ENCODE data around the gene SIRT5.

SIRT5 gene

DNA sequence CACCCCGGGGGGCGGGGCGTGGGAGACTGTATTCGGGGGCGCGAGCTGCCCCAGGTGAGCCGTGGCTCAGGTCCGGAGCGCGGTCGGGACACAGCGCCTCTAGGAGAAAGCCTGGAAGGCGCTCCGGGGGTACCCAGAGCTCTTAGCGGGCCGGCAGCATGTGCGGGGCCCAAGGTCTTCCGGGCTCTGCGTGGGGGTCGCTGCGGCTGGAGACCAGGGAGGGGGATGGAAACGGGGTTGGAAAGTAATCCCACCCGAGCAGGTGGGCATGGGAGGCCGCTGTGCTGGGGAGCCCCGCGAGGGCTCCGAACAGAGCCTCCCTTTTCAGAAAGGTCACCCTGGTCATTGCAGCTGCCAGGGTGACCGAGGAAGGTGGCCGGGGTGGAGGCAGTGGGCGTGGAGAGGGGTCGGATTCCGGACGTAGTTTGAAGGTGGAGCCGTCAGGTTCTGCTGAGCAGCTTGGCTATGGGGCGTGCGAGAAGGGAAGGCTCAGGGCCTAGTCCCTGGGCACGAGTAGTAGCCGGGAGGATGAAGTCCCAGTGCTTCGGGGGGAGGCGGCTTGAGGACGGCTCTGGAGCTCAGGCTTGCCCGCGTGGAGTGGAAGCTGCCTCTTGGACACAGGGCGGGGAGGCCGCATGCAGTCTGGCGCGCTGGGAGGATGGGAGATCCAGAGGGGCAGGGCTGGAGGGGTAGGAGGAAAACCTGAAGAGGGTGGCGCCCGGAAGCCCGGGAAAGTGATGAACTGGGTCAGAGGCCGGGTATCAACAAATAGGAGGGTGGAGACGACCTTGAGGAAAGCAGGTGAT is at the start of gene SIRT5:
Gene SIRT5, plus strand, starts transcription at position 31 of the 806 bp plus-strand sequence. CDS start 9,510 bp downstream, outside the sequence.
- TF ChIP-seq, protein P1, sequence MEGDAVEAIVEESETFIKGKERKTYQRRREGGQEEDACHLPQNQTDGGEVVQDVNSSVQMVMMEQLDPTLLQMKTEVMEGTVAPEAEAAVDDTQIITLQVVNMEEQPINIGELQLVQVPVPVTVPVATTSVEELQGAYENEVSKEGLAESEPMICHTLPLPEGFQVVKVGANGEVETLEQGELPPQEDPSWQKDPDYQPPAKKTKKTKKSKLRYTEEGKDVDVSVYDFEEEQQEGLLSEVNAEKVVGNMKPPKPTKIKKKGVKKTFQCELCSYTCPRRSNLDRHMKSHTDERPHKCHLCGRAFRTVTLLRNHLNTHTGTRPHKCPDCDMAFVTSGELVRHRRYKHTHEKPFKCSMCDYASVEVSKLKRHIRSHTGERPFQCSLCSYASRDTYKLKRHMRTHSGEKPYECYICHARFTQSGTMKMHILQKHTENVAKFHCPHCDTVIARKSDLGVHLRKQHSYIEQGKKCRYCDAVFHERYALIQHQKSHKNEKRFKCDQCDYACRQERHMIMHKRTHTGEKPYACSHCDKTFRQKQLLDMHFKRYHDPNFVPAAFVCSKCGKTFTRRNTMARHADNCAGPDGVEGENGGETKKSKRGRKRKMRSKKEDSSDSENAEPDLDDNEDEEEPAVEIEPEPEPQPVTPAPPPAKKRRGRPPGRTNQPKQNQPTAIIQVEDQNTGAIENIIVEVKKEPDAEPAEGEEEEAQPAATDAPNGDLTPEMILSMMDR (IDR thresholded peaks at IDR 0.05; ENCODE audit: low read depth, low read length) = no peak
- H3K4me3 ChIP-seq (ENCODE audit: low read depth, low read length) = peak within 1 kb of the TSS; percentile 81

DNA sequence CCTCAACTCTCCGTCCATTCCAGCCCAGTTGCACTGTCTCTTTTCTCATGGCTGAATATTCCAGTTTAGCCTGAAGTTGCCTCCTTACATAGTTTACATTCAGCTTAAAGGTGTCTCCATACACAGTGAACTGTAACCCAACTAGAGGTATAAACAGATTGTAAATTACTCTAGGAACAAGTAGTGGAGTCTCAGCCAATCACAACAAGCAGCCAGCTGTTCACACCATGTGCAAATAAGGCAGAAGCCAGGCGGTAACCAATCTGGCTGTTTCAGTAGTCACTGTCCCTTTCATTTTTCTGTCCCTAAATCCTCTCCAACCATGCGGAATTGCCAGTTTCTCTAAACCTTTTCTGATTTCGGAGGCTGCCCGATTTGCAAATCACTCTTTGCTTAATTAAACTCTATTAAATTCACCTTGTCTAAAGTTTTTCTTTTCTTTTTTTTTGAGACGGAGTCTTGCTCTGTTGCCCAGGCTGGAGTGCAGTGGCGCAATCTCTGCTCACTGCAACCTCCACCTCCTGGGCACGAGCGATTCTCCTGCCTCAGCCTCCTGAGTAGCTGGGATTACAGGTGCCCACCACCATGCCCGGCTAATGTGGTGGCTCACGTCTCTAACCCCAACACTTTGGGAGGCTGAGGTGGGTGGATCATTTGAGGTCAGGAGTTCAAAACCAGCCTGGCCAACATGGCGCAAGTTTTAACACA is 49.4 kb upstream of the SIRT5 start:
- TF ChIP-seq, protein P1 (IDR thresholded peaks at IDR 0.05; ENCODE audit: low read depth, low read length) = no peak
- H3K4me3 ChIP-seq (ENCODE audit: low read depth, low read length) = no peak overlapping the region

DNA sequence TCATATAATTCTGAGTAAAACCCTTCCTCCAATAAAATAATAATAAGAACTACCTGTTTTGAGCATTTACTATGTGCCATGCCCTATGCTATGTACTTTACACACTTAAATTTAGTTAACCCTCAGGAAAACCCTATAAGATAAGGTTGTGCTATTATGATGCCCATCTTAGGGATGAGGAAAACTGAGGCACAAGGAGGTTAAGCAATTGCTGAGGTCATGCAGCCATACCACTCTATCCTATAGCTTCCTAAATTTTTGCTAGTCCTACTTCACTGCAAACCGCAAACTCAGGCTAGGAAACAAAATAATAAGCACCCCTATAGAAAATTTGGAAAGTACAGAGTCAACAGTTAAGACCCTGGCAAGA is 48.1 kb upstream of the SIRT5 start:
- TF ChIP-seq, protein P1 (IDR thresholded peaks at IDR 0.05; ENCODE audit: low read depth, low read length) = no peak
- H3K4me3 ChIP-seq (ENCODE audit: low read depth, low read length) = no peak overlapping the region

DNA sequence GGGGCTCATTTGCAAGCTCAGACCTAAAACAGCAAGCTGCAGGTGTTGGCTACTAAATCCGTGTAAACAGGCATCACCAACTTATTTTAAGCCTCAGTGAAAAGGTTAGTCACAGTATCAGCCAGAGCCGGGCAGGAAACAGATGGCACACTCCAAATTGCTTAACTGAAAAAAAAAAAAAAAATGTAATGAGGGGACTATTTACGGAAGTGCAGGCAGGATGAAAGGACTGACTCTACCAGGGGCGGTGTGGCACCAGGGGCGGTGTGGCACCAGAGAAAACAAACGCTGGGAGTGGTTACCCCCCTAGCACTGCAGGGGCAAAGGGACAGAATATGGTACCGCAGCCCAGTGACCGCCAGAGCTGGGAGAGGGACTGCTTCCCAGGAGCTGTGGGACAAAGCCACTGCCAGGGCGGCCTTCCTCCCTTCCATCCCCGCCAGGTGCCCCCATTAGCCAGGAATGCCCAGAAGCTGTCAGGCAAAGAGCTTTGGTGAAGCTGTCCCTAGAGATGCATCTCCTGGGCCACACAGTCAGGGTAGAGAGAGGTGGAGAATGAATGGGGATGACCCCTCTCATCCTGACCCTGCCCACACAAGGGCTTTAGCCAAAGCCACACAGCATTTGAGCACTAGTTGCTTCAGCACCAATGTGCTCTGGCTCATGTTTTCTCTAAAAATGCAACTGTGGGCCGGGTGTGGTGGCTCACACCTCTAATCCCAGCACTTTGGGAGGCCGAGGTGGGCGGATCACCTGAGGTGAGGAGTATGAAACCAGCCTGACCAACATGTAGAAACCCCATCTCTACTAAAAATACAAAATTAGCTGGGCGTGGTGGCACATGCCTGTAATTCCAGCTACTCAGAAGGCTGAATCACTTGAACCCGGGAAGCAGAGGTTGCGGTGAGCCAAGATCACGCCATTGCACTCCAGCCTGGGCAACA is 47.4 kb upstream of the SIRT5 start:
- TF ChIP-seq, protein P1 (IDR thresholded peaks at IDR 0.05; ENCODE audit: low read depth, low read length) = no peak
- H3K4me3 ChIP-seq (ENCODE audit: low read depth, low read length) = no peak overlapping the region

DNA sequence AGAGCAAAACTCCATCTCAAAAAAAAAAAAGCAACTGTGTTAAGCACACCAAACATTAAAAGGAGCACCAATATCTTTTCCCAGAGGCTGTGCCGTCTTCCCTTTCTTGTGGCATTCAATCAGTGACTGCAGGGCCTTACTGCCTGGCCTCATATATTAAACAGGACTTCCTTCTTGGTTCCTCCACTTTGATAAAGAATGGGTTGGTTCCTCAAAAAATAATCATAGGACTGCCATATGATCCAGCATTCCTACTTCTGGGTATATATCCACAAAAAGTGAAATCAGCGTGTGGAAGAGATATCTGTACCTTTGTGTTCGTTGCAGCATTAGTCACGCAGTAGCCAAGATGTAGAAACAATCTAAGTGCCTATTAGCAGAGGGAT is 46.7 kb upstream of the SIRT5 start:
- TF ChIP-seq, protein P1 (IDR thresholded peaks at IDR 0.05; ENCODE audit: low read depth, low read length) = no peak

DNA sequence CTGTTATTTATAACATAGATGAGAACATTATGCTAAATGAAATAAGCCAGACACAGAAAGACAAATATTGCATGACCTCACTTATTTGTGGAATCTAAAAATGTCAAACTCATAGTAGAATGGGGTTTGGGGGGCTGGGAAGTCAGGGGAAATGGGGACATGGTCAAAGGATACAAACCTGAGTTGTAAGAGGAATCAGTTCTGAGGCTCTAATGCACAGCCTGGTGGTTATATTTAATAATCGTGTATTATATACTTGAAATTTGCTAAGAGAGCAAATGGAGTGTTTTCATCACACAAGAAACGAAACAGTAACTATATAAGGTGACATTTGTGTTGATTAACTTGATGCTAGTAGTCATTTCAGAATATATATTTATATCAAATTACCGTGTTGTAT is 46.2 kb upstream of the SIRT5 start:
- no peak overlapping the region for H3K4me3 ChIP-seq (ENCODE audit: low read depth, low read length)
- TF ChIP-seq, protein P1 (IDR thresholded peaks at IDR 0.05; ENCODE audit: low read depth, low read length) = no peak

More for the DNA sequence above, 46.7 kb upstream of the SIRT5 start:
- H3K4me3 ChIP-seq (ENCODE audit: low read depth, low read length) = no peak overlapping the region

Data from WI38 (cell line).